AG09319 (cell line): ENCODE data around the gene SOHLH2.

Experiments used
- DNase-seq: peaks from one replicate; pipeline ENCODE4 v3.0.0-alpha.2; 2010; ENCODE audit warnings: low read depth; ENCODE audit errors: extremely low read depth
- CTCF ChIP-seq: IDR thresholded peaks from 2 replicates; pipeline ENCODE4 v1.5.1; 2011; ENCODE audit warnings: low read depth, mild to moderate bottlenecking, inconsistent platforms, low read length, moderate library complexity

The SOHLH2 gene

GRCh38 chr13:36251017-36251416, 36.7 kb upstream of the SOHLH2 start:
- TF ChIP-seq CTCF: no peak
- no peak for DNase-seq

- no peak for TF ChIP-seq CTCF
- DNase-seq: no peak
Measured at GRCh38 chr13:36248700-36249099, 34.3 kb upstream of the SOHLH2 start.

- no peak for TF ChIP-seq CTCF
- no peak for DNase-seq
Measured at GRCh38 chr13:36244990-36245389, 30.6 kb upstream of the SOHLH2 start.

- no peak for DNase-seq
- no peak for TF ChIP-seq CTCF
Measured at GRCh38 chr13:36244073-36244472, 29.7 kb upstream of the SOHLH2 start.

GRCh38 chr13:36242761-36243160, 28.4 kb upstream of the SOHLH2 start:
- TF ChIP-seq CTCF: no peak
- DNase-seq: no peak

GRCh38 chr13:36231236-36231635, 16.9 kb upstream of the SOHLH2 start:
- no peak for DNase-seq
- TF ChIP-seq CTCF: no peak

GRCh38 chr13:36224730-36225129, 10.4 kb upstream of the SOHLH2 start:
- no peak for DNase-seq
- TF ChIP-seq CTCF: no peak
